Mesodermal cell (in vitro differentiated cells): ENCODE data around the gene POLK.
"Not testable (repeated sequence)": the region's sequence is repeated elsewhere in the genome, so short reads cannot be mapped to it uniquely, and the experiment has no call there.

Experiments
- H3K27ac ChIP-seq: 2 replicates; pipeline ENCODE4 v1.7.0; 2013; ENCODE audit warnings: mild to moderate bottlenecking, low read depth, low read length, moderate library complexity; ENCODE audit not compliant: severe bottlenecking
- H3K36me3 ChIP-seq: 2 replicates; pipeline ENCODE4 v1.7.1; 2013; ENCODE audit warnings: mild to moderate bottlenecking, low read length, moderate library complexity; ENCODE audit not compliant: control insufficient read depth, insufficient read depth
- H3K4me1 ChIP-seq: one replicate; pipeline ENCODE4 v1.7.1; 2013; ENCODE audit warnings: mild to moderate bottlenecking, low read length; ENCODE audit not compliant: insufficient read depth, control insufficient read depth, poor library complexity, severe bottlenecking
- H3K4me3 ChIP-seq: 2 replicates; pipeline ENCODE4 v1.7.0; 2013; ENCODE audit warnings: low read length, control low read depth, mild to moderate bottlenecking; ENCODE audit not compliant: insufficient read depth, poor library complexity, severe bottlenecking; ENCODE audit errors: extremely low read depth
- H3K9me3 ChIP-seq: 2 replicates; pipeline ENCODE4 v1.7.1; 2013; ENCODE audit warnings: mild to moderate bottlenecking, low read length, moderate library complexity; ENCODE audit not compliant: control insufficient read depth
- WGBS, 2 experiments: methylation state at CpG; one replicate each; pipeline ENCODE4 v1.1.5; 2013; ENCODE audit warnings: missing lambda C conversion rate in 2 of 2; ENCODE audit not compliant: insufficient coverage in 2 of 2; 5-methylcytosine and 5-hydroxymethylcytosine counted together

The POLK gene

GRCh38 chr5:75545131-75545530, 33.4 kb downstream of the POLK start:
- Histone ChIP-seq H3K4me1 (no peaks in the 10 kb centered on the region), H3K4me3 (no peak overlapping the region), H3K9me3 (no peaks in the 10 kb centered on the region), H3K27ac (no peak overlapping the region), H3K36me3 (peaks cover 10% of the 10 kb centered on the region)
- WGBS, 2 experiments, result 93 to 100% methylated on average over 2 of the region's 2 CpGs

- peaks cover 10% of the 10 kb centered on the region for H3K36me3 ChIP-seq
- no peaks in the 10 kb centered on the region for H3K9me3 ChIP-seq
- no peak overlapping the region for H3K27ac ChIP-seq
- no peak overlapping the region for H3K4me3 ChIP-seq
- H3K4me1 ChIP-seq, result no peaks in the 10 kb centered on the region
- WGBS, 2 experiments, result 93 to 98% methylated on average over 5 of the region's 6 CpGs
Measured at GRCh38 chr5:75546830-75547229, 35.1 kb downstream of the POLK start.

- Histone ChIP-seq H3K27ac (no peak overlapping the region), H3K9me3 (no peaks in the 10 kb centered on the region), H3K36me3 (peaks cover 17% of the 10 kb centered on the region), H3K4me1 (no peaks in the 10 kb centered on the region), H3K4me3 (no peak overlapping the region)
- 87 to 92% methylated on average over 2 to 3 of the region's 3 CpGs for WGBS, 2 experiments
Measured at GRCh38 chr5:75547812-75548211, 36.1 kb downstream of the POLK start.

GRCh38 chr5:75550597-75550996, 38.9 kb downstream of the POLK start:
- Histone ChIP-seq H3K4me1 (no peaks in the 10 kb centered on the region), H3K36me3 (peaks cover 22% of the 10 kb centered on the region), H3K9me3 (no peaks in the 10 kb centered on the region), H3K27ac (no peak overlapping the region), H3K4me3 (no peak overlapping the region)
- WGBS, 2 experiments, result no CpG with 5 or more reads among the region's 1 CpG

- H3K4me1 ChIP-seq, result no peaks in the 10 kb centered on the region
- H3K27ac ChIP-seq, result no peak overlapping the region
- no peaks in the 10 kb centered on the region for H3K9me3 ChIP-seq
- H3K36me3 ChIP-seq, result peaks cover 22% of the 10 kb centered on the region
- no peak overlapping the region for H3K4me3 ChIP-seq
- WGBS, 2 experiments, result 82% methylated on average over 2 of the region's 3 CpGs; no CpG with 5 or more reads in 1 of the 2 experiments
Measured at GRCh38 chr5:75551471-75551870, 39.8 kb downstream of the POLK start.

GRCh38 chr5:75552764-75553163, 41.1 kb downstream of the POLK start:
- H3K36me3 ChIP-seq, result peaks cover 28% of the 10 kb centered on the region
- WGBS, 2 experiments, result 100% methylated on average over 1 of the region's 2 CpGs; no CpG with 5 or more reads in 1 of the 2 experiments
- no peaks in the 10 kb centered on the region for H3K9me3 ChIP-seq
- H3K4me3 ChIP-seq, result no peak overlapping the region
- H3K27ac ChIP-seq, result no peak overlapping the region
- H3K4me1 ChIP-seq, result no peaks in the 10 kb centered on the region

GRCh38 chr5:75553358-75553757, 41.7 kb downstream of the POLK start:
- Histone ChIP-seq H3K9me3 (no peaks in the 10 kb centered on the region), H3K27ac (no peak overlapping the region), H3K36me3 (peaks cover 29% of the 10 kb centered on the region), H3K4me3 (no peak overlapping the region), H3K4me1 (no peaks in the 10 kb centered on the region)
- no CpG with 5 or more reads among the region's 1 CpG for WGBS, 2 experiments

GRCh38 chr5:75558221-75558620, 46.5 kb downstream of the POLK start:
- no peaks in the 10 kb centered on the region for H3K4me1 ChIP-seq
- no peak overlapping the region for H3K27ac ChIP-seq
- H3K9me3 ChIP-seq, result peaks cover 2% of the 10 kb centered on the region
- WGBS, 2 experiments, result no CpG with 5 or more reads among the region's 1 CpG
- peaks cover 20% of the 10 kb centered on the region for H3K36me3 ChIP-seq
- H3K4me3 ChIP-seq, result no peak overlapping the region

- Histone ChIP-seq H3K4me1 (no peaks in the 10 kb centered on the region), H3K27ac (no peak overlapping the region), H3K9me3 (peaks cover 4% of the 10 kb centered on the region), H3K36me3 (peaks cover 12% of the 10 kb centered on the region), H3K4me3 (no peak overlapping the region)
- 80 to 87% methylated on average over 2 of the region's 4 CpGs for WGBS, 2 experiments
Measured at GRCh38 chr5:75558981-75559632, 47.4 kb downstream of the POLK start.

GRCh38 chr5:75560655-75561054, 49.0 kb downstream of the POLK start:
- H3K4me1 ChIP-seq, H3K4me3 ChIP-seq, H3K9me3 ChIP-seq, H3K27ac ChIP-seq: not testable (repeated sequence)
- peaks cover 12% of the 10 kb centered on the region for H3K36me3 ChIP-seq
- WGBS, 2 experiments, result 83% methylated on average over 1 of the region's 1 CpG; no CpG with 5 or more reads in 1 of the 2 experiments

GRCh38 chr5:75565991-75566709, 54.5 kb downstream of the POLK start:
- H3K36me3 ChIP-seq, H3K9me3 ChIP-seq, H3K4me3 ChIP-seq: not testable (repeated sequence)
- WGBS, 2 experiments, result 82 to 89% methylated on average over 12 to 14 of the region's 15 CpGs
- Histone ChIP-seq H3K4me1 (peaks cover 14% of the 10 kb centered on the region), H3K27ac (peak overlapping the region; percentile 85)
